HG03439 (cell line): ENCODE data around the gene TLN1.

Source experiments
- ATAC-seq: cut with Tn5 transposase; IDR thresholded peaks from one replicate; pipeline ENCODE4 v1.9.1; 2021; ENCODE audit warnings: mild to moderate bottlenecking, moderate library complexity; ENCODE audit not compliant: unreplicated experiment

TLN1 gene

GRCh38 chr9:35688558-35689541 lies 43.1 kb downstream of the TLN1 start:
- ATAC-seq: no peak

GRCh38 chr9:35687972-35688557 lies 43.9 kb downstream of the TLN1 start:
- ATAC-seq: no peak

GRCh38 chr9:35687306-35687705 lies 44.7 kb downstream of the TLN1 start:
- no peak for ATAC-seq

- no peak for ATAC-seq
Measured at GRCh38 chr9:35686222-35687203, 45.5 kb downstream of the TLN1 start.

- ATAC-seq: no peak
Measured at GRCh38 chr9:35685506-35685905, 46.5 kb downstream of the TLN1 start.

- ATAC-seq: no peak
Measured at GRCh38 chr9:35684921-35685320, 47.1 kb downstream of the TLN1 start.

- no peak for ATAC-seq
Measured at GRCh38 chr9:35683323-35683722, 48.7 kb downstream of the TLN1 start.

GRCh38 chr9:35682520-35683315 lies 49.3 kb downstream of the TLN1 start:
- no peak for ATAC-seq

GRCh38 chr9:35682051-35682450 lies 49.9 kb downstream of the TLN1 start:
- ATAC-seq: no peak

- no peak for ATAC-seq
Measured at GRCh38 chr9:35681341-35682002, 50.5 kb downstream of the TLN1 start.

GRCh38 chr9:35680331-35681105 lies 51.5 kb downstream of the TLN1 start:
- ATAC-seq: no peak

GRCh38 chr9:35679766-35680330 lies 52.1 kb downstream of the TLN1 start:
- ATAC-seq: no peak

GRCh38 chr9:35679091-35679490 lies 52.9 kb downstream of the TLN1 start:
- ATAC-seq: no peak

GRCh38 chr9:35675732-35676392 lies 56.1 kb downstream of the TLN1 start:
- ATAC-seq: no peak

GRCh38 chr9:35675204-35675603 lies 56.8 kb downstream of the TLN1 start:
- ATAC-seq: no peak

GRCh38 chr9:35674025-35674361 lies 58.0 kb downstream of the TLN1 start:
- ATAC-seq: no peak

GRCh38 chr9:35673132-35674024 lies 58.6 kb downstream of the TLN1 start, which contains the start of gene CA9:
TSS of gene CA9 (plus strand) at chr9:35673928. CDS start at chr9:35673960, 32 bp downstream.
- no peak for ATAC-seq
